Neural progenitor cell (in vitro differentiated cells): ENCODE data around the gene SLC43A3.

ENCODE experiments used
- EZH2 ChIP-seq: fragments of 200-600 bp; sonication (generic); IDR thresholded peaks from 2 replicates; pipeline ENCODE4 v1.6.1; 2017; ENCODE audit warnings: antibody characterized with exemption, mild to moderate bottlenecking, moderate library complexity
- TF ChIP-seq, protein P1 (sequence below): fragments of 200-600 bp; sonication (generic); IDR thresholded peaks from 2 replicates; pipeline ENCODE4 v1.5.1; 2017; ENCODE audit warnings: antibody characterized with exemption, mild to moderate bottlenecking

- TF ChIP-seq, protein P1, sequence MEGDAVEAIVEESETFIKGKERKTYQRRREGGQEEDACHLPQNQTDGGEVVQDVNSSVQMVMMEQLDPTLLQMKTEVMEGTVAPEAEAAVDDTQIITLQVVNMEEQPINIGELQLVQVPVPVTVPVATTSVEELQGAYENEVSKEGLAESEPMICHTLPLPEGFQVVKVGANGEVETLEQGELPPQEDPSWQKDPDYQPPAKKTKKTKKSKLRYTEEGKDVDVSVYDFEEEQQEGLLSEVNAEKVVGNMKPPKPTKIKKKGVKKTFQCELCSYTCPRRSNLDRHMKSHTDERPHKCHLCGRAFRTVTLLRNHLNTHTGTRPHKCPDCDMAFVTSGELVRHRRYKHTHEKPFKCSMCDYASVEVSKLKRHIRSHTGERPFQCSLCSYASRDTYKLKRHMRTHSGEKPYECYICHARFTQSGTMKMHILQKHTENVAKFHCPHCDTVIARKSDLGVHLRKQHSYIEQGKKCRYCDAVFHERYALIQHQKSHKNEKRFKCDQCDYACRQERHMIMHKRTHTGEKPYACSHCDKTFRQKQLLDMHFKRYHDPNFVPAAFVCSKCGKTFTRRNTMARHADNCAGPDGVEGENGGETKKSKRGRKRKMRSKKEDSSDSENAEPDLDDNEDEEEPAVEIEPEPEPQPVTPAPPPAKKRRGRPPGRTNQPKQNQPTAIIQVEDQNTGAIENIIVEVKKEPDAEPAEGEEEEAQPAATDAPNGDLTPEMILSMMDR: no peak
- TF ChIP-seq EZH2: no peak
These were observed 4.3 kb downstream of the SLC43A3 start for GRCh38 chr11:57422669-57423068.
